Skeletal muscle satellite cell (primary cell): ENCODE data around the gene NCAM1.

ENCODE experiments used
- H3K27me3 ChIP-seq: 2 replicates; pipeline ENCODE4 v1.7.0; 2013; ENCODE audit warnings: low read length; ENCODE audit not compliant: control insufficient read depth, insufficient read depth
- H3K36me3 ChIP-seq: 2 replicates; pipeline ENCODE4 v1.7.0; 2013; ENCODE audit warnings: mild to moderate bottlenecking, control low read depth, low read length; ENCODE audit not compliant: insufficient read depth
- H3K4me1 ChIP-seq: 2 replicates; pipeline ENCODE4 v1.7.0; 2013; ENCODE audit warnings: low read length; ENCODE audit not compliant: control insufficient read depth, insufficient read depth
- H3K4me2 ChIP-seq: 2 replicates; pipeline ENCODE4 v1.7.0; 2013; ENCODE audit warnings: mild to moderate bottlenecking, low read length
- H3K4me3 ChIP-seq: 2 replicates; pipeline ENCODE4 v1.7.0; 2013; ENCODE audit warnings: low read length
- H3K9ac ChIP-seq: 2 replicates; pipeline ENCODE4 v1.7.0; 2013; ENCODE audit warnings: mild to moderate bottlenecking, low read depth, low read length, moderate library complexity
- H3K9me3 ChIP-seq: replicated peaks from 2 replicates; pipeline ENCODE4 v1.7.0; 2013; ENCODE audit warnings: mild to moderate bottlenecking, control low read depth, low read length

NCAM1 gene

GRCh38 chr11:113308601-113309000 lies 347.4 kb downstream of the NCAM1 start:
- Histone ChIP-seq H3K9me3 (no peaks in the 10 kb centered on the region), H3K27me3 (no peaks in the 10 kb centered on the region), H3K4me3 (no peak overlapping the region), H3K9ac (no peak overlapping the region), H3K4me2 (no peak overlapping the region), H3K36me3 (no peaks in the 10 kb centered on the region), H3K4me1 (peaks cover 23% of the 10 kb centered on the region)

DNA sequence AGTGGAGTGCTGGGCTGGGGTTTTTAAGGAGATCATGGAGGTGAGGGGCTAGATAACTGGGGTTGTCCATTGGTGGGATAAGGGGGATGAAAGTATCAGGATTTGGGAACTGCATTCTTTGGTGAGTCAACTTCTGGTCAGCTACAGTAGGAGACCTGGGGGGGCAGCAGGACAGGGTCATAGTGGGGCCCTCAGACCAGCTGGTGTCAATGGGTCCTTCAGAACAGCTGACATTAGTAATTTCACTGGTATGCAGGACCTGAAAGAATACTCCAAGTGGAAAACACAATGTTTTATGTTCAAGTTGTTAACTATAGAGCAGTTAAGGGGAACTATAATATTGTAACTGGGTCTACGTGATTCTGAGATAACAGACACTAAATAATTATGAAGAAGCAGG lies 350.3 kb downstream of the NCAM1 start:
- H3K4me1 ChIP-seq, result peaks cover 39% of the 10 kb centered on the region
- H3K4me2 ChIP-seq, result peak overlapping the region; percentile 33
- H3K4me3 ChIP-seq, result no peak overlapping the region
- no peaks in the 10 kb centered on the region for H3K36me3 ChIP-seq
- no peak overlapping the region for H3K9ac ChIP-seq
- H3K9me3 ChIP-seq, result no peaks in the 10 kb centered on the region
- no peaks in the 10 kb centered on the region for H3K27me3 ChIP-seq

GRCh38 chr11:113313601-113314000 lies 352.4 kb downstream of the NCAM1 start:
- no peaks in the 10 kb centered on the region for H3K9me3 ChIP-seq
- peak overlapping the region; percentile 90 for H3K4me2 ChIP-seq
- H3K4me3 ChIP-seq, result peak overlapping the region; percentile 94
- no peaks in the 10 kb centered on the region for H3K36me3 ChIP-seq
- no peaks in the 10 kb centered on the region for H3K27me3 ChIP-seq
- H3K4me1 ChIP-seq, result peaks cover 39% of the 10 kb centered on the region
- H3K9ac ChIP-seq, result peak overlapping the region; percentile 32

DNA sequence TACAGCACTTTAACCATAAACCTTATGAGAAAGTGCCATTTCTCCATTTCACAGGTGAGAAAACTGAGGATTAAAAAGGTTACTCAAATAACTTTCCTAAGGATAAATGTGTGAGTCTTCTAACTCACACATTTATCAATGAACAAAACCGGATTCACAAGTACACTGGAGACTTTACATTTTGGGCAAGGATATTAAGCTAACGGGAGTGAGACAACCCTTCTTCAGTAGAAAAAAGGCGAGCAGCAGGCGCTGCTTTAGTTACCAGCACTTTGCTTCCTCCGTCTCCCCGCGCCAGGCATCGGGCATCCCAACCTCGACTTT lies 352.8 kb downstream of the NCAM1 start:
- Histone ChIP-seq H3K9me3 (no peaks in the 10 kb centered on the region), H3K4me2 (peak overlapping the region; percentile 90), H3K36me3 (no peaks in the 10 kb centered on the region), H3K27me3 (no peaks in the 10 kb centered on the region), H3K9ac (peak overlapping the region; percentile 32), H3K4me1 (peaks cover 39% of the 10 kb centered on the region), H3K4me3 (peak overlapping the region; percentile 94)

DNA sequence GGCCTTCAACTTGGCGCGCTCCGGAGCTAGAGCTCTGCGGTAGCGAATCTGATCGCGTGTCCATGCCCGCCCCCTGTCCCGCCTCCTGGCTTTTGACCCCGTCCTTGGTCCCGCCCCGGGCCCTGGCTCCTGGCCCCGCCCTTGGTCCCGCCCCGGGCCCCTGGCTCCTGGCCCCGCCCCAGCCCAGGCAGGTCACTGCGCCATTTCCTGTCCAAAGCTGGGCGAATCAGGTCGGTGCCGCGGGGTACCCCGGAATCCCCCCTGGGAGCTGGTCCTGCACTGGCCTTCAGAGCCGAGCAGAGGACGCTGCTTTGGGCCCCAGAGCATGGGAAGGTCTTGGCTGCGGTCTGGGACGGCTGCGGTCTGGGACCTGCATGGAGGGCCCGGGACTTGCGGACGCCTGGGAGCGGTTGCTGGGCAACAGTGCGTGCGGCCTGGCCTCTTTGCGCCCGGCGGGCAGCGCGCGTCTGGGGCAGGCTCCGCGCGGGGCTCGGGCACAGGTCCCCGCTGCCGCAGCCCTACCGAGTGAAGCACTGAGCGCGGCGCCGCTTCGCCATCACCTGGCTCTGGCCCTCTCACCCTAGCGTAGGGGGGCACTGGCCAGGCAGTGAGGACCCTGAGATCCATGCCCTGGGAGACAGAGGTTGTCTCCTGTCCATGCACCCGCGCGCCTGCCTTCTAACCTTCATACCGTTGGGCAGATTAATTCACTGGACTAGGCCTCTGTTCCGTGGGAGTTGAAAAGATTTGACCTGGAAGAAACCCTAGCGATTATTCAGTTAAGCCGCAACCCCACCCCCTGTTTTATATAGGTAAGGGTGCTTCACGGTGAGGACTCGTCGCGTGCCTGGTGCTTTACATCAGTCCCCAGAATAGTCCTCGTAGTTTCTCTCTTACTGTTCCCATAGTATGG lies 353.4 kb downstream of the NCAM1 start, which contains the start of gene TTC12:
TTC12 (plus strand) TSS at position 195 of the 913 bp plus-strand sequence. CDS start 1,675 bp downstream, outside the sequence.
- H3K4me2 ChIP-seq, result peak within 1 kb of the TSS; percentile 90
- H3K36me3 ChIP-seq, result no peaks in the 10 kb centered on the region
- peaks cover 39% of the 10 kb centered on the region for H3K4me1 ChIP-seq
- no peaks in the 10 kb centered on the region for H3K27me3 ChIP-seq
- H3K9ac ChIP-seq, result peak within 1 kb of the TSS; percentile 85
- no peaks in the 10 kb centered on the region for H3K9me3 ChIP-seq
- peak within 1 kb of the TSS; percentile 94 for H3K4me3 ChIP-seq

GRCh38 chr11:113315811-113316210 lies 354.6 kb downstream of the NCAM1 start:
- no peaks in the 10 kb centered on the region for H3K27me3 ChIP-seq
- peak overlapping the region; percentile 90 for H3K4me2 ChIP-seq
- H3K9me3 ChIP-seq, result no peaks in the 10 kb centered on the region
- H3K4me3 ChIP-seq, result no peak overlapping the region
- no peak overlapping the region for H3K9ac ChIP-seq
- peaks cover 39% of the 10 kb centered on the region for H3K4me1 ChIP-seq
- H3K36me3 ChIP-seq, result peaks cover 2% of the 10 kb centered on the region

DNA sequence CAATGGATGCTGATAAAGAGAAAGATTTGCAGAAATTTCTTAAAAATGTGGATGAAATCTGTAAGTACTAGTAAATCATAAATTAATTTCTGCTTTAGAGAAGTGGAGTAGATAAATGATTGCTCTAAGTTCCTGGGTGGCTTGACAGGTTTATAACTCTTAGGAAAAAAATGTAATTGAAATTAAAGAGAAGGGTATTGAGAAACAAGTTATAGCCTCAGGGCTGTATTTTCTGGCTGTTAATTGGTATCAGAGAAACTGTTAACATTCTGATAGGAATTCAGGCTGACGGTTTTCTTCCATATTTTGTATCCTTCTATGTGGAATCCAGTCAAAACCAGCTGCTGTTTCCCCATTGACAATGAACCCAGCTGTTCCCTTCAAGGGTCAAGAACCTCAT lies 355.0 kb downstream of the NCAM1 start:
- no peak overlapping the region for H3K4me2 ChIP-seq

GRCh38 chr11:113317339-113317738 lies 356.1 kb downstream of the NCAM1 start:
- H3K4me3 ChIP-seq, result no peak overlapping the region
- no peak overlapping the region for H3K4me2 ChIP-seq
- peaks cover 2% of the 10 kb centered on the region for H3K36me3 ChIP-seq
- no peaks in the 10 kb centered on the region for H3K9me3 ChIP-seq
- no peaks in the 10 kb centered on the region for H3K27me3 ChIP-seq
- H3K4me1 ChIP-seq, result peaks cover 25% of the 10 kb centered on the region
- H3K9ac ChIP-seq, result no peak overlapping the region

More for the DNA sequence above, 355.0 kb downstream of the NCAM1 start:
- Histone ChIP-seq H3K9me3 (no peaks in the 10 kb centered on the region), H3K9ac (no peak overlapping the region), H3K27me3 (no peaks in the 10 kb centered on the region), H3K36me3 (peaks cover 2% of the 10 kb centered on the region), H3K4me1 (peaks cover 35% of the 10 kb centered on the region), H3K4me3 (no peak overlapping the region)

DNA sequence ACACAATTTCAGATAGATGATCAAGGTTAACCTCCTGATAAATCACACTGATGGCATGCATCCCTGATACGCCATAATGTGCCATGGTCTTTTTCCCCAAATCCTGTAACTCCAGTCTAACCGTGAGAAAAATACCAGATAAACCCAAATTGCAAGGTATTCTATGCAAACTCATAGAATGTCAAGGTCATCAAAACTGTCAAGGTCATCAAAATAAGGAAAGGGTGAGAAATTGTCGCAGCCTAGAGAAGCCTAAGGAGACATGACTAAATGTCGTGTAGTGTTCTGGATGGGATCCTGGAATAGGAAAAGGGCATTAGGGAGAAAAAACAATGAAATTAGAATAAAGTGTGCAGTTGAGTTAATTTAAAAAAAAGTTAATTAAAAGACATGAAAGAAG lies 357.9 kb downstream of the NCAM1 start:
- H3K4me2 ChIP-seq, result no peak overlapping the region
- H3K9ac ChIP-seq, result no peak overlapping the region
- H3K4me3 ChIP-seq, result no peak overlapping the region
- peaks cover 6% of the 10 kb centered on the region for H3K36me3 ChIP-seq
- H3K27me3 ChIP-seq, result no peaks in the 10 kb centered on the region
- H3K9me3 ChIP-seq, result no peaks in the 10 kb centered on the region
- H3K4me1 ChIP-seq, result peaks cover 11% of the 10 kb centered on the region

- H3K36me3 ChIP-seq, result peaks cover 9% of the 10 kb centered on the region
- no peaks in the 10 kb centered on the region for H3K4me1 ChIP-seq
- no peaks in the 10 kb centered on the region for H3K9me3 ChIP-seq
- no peak overlapping the region for H3K4me3 ChIP-seq
- H3K27me3 ChIP-seq, result no peaks in the 10 kb centered on the region
- H3K4me2 ChIP-seq, result no peak overlapping the region
- no peak overlapping the region for H3K9ac ChIP-seq
Observed at GRCh38 chr11:113322158-113322557, 360.9 kb downstream of the NCAM1 start.

- H3K36me3 ChIP-seq, result peaks cover 9% of the 10 kb centered on the region
- no peaks in the 10 kb centered on the region for H3K4me1 ChIP-seq
- H3K27me3 ChIP-seq, result no peaks in the 10 kb centered on the region
- no peak overlapping the region for H3K4me3 ChIP-seq
- H3K9me3 ChIP-seq, result no peaks in the 10 kb centered on the region
- no peak overlapping the region for H3K9ac ChIP-seq
- H3K4me2 ChIP-seq, result no peak overlapping the region
Observed at GRCh38 chr11:113324250-113324649, 363.0 kb downstream of the NCAM1 start.
